ENCODE data around the gene PTOV1.

Gene PTOV1

DNA sequence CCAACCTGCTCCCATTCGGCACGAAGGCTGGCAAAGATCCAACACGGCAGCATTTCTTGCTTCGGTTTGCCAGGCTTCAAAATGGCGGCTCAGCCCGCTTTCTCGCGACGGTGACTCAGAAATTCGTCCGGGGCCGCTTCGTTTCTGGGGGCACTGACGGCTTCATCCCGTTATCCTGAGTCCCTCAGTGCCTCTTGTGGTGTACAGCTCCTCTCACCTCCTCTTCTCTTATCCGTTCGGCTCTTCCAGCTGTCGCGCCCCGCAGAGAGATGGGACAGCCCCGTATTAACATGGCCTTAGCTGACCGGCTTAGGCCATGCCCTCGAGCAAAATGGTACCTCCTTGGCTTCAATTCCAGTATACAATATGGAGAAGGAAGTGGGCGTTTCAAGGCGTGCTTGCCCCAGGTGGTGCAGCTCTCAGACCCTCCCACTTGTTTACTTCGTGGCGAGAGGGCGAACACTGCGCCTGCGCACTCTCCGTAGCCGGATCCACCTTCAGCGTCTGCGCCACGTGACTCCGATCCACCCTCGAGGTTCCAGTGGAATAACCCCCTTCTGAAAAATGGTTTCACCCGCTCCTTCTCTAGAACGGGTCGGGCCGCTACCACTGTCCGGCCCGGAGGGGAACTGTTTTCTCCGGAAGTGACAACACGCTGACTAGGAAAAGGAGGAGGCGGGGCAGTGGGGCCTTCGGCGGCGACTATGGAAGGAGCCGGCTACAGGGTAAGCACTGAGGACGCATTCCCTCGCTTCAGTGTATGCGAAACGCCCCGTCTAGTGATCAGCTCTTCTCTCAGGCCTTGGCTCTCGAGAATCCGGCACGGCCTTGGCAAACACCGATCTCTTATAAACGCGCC, 26.3 kb downstream of the PTOV1 start, which contains the start of the genes AKT1S1 and TBC1D17:
Gene AKT1S1 (minus strand): TSS at position 336 of the 859 bp plus-strand sequence. CDS start 4,060 bp downstream, outside the sequence.
Gene TBC1D17 (plus strand): TSS at position 683 of the 859 bp plus-strand sequence. CDS start 22 bp downstream, at position 705.
- peak; percentile 100 for DNase-seq

DNA sequence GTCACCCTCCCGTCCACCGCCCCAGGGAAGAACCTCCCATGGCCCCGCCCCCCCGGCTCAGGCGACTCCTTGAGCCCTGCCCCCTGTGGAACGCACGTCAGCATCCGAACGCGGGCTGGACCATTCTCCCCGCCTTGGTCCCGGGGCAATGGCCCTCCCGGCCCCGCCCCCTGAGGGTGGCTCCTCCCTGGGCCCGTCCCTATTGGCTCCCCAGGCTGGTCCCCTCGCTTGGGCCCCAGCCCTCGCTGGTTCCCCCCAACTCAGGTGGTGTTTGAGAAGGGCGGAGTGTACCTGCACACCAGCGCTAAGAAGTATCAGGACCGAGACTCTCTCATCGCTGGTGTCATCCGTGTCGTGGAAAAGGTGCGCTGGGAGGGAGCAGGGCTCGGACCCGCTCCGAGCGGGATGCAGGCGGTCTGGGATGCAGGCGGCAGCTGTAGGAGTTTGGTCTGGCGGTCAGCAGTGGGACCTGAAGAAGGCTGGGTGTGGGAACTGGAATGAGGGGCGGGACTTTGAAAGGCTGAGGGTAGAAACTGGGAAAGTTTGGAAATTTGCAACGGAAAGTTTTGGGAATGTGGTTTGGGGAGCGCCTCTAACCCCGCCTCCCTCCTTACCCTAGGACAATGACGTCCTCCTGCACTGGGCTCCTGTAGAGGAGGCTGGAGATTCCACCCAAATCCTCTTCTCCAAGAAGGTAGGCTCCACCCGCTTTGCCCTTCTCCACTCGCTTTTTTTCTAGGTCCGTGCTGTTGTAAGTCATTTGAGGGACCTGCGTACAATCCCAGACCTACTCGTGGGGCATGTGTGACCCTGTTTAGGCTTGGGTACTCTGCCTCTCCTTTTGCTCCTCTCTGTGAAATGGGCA, 27.2 kb downstream of the PTOV1 start:
- peak; percentile 93 for DNase-seq

DNA sequence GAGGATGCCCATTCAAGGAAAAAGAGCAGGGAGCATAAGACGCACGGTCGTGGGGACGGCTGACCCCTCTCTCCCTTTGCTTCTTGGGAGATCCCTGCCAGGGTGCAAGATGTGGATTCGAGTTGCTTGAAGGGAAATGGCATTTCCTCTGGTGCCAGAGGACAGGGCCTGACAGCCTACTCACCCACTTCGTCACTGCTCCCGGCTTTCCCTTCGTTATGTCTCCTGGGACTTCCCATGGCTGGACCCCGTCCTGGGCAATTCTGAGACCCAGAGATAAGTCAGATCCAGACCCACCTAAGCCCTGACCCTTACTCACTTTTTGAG, 27.7 kb downstream of the PTOV1 start:
- no peak for DNase-seq

DNA sequence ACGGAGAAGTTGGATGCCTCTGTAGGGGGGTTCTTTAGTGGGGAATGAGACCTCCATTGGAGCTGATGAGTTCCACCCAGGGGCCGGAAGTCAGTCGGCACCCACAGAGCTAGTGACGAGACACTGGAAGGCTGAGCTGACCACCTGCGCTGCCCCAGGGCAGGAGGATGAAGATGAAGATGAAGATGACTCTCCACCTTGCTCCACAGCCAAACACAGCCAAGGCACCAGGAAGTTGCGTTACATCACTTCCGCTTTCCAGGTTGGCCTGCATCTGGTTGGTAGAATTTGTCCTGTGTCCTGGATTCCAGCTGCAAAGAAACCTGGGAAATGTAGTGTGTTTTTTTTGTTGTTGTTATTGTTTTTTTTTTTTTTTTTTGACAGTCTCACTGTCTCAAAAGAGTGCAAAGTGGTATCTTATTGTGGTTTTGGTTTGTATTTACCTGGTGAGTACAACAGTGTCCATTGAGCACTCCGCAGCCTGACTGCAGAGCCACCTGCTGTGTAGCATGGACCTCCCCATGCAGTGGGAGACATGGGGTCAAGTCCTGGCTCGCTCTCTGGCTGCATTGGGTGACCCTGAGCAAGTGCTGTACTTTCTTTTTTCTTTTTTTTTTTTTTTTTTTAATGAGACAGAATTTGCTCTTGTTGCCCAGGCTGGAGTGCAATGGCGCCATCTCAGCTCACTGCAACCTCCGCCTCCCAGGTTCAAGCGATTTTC, 28.4 kb downstream of the PTOV1 start:
- DNase-seq: no peak

DNA sequence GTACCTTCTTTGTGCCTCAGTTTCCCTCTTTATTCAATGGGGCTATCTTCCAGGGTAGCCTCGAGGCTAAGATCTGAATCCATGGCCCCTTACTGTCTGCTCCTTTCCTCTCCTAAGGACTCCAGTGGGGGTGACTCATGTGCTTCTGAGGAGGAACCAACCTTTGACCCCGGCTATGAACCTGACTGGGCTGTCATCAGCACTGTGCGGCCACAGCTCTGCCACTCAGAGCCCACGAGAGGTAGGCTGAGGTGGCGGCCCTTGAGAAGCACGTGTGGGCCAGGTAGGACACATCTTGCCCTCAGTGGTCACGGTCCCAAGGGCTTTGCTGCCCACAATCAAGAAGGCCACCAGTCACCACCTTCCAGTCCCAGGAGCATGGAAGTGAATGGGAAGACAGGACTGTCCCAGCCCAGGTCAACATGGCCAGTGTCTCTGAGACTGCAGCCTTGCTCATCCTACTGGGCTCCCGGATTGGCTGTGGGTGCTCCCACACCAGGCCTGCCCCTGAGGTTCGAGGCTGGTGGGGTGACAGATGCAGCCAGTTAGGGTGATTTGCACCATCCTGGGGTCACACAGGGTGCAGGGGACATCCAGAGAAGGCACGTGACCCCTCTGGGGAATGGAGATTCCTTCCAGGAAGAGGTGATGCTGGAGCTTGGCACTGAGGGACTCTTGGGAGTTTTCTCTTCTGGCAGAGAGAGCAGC, 29.4 kb downstream of the PTOV1 start:
- DNase-seq: no peak

DNA sequence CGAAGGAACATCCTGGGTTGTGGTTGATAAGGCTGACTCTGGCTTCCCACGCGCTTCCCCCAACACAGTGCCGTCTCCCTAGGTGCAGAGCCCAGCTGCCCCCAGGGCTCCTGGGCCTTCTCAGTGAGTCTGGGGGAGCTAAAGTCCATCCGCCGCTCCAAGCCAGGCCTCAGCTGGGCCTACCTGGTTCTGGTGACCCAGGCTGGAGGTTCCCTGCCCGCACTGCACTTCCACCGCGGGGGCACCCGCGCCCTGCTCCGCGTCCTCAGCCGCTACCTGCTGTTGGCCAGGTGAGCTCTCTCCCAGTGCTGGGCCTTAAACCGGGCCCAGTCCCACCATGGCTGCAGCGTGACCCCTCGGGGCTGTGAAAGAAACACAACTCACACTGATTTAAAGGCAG, 30.2 kb downstream of the PTOV1 start:
- no peak for DNase-seq

DNA sequence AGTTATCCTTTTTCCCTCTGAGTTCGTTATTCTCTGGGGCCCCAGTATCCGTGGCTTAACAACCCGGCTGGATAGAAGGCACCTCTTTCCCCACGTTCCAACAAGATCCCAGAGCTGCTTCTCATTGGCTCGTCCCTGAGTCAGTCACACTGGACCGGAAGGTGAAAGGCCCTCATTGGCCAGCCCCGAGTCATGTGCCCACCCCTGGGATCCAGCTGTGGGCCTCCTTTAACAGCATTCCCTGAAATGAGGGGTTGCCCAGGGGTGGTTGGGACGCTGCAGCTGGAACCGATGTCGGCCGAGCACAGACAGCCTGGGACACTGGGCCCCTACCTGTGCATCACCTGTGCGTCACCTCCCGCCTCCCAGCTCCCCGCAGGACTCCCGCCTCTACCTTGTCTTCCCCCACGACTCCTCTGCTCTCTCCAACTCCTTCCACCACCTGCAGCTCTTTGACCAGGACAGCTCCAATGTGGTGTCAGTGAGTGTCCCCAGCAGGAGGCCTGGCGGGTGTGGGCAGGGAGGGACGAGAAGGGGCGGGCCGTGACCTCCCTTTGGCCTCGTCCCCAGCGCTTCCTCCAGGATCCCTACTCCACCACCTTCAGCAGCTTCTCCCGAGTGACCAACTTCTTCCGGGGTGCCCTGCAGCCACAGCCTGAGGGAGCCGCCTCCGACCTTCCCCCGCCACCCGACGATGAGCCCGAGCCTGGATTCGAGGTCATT, 30.9 kb downstream of the PTOV1 start:
- DNase-seq: no peak

DNA sequence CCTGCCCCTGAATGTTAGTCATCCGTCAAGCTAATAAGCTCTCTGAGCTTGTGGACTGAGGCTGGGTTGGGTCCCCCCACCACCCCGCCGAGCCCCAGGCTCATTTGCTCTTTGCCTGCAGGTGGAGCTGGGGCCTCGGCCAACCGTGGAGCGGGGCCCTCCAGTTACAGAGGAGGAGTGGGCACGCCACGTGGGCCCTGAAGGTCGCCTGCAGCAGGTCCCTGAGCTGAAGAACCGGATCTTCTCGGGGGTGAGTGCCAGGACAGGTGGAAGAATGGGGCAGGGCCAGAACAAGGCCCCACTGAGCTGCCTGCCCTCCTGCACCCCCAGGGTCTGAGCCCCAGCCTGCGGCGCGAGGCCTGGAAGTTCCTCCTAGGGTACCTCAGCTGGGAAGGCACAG, 31.7 kb downstream of the PTOV1 start:
- no peak for DNase-seq

DNA sequence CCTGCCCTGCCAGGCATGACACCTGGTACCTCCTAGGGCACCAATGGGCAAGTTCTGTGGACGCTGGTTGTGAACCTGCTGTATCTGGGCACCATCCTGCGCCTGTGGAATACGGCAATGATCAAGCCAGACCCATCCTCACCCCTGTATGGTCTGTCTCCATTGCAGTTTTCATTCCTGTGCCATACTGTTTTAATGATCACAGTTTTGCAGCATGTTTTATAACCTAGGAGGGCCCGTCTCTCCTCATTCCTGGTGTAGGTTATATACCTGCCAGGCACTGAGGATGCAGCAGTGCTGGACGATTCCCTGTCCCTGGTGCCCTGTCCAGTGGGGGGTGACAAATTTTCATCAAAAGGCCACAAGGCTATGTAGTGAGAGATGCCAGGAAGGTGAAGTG, 32.1 kb downstream of the PTOV1 start:
- DNase-seq: no peak

DNA sequence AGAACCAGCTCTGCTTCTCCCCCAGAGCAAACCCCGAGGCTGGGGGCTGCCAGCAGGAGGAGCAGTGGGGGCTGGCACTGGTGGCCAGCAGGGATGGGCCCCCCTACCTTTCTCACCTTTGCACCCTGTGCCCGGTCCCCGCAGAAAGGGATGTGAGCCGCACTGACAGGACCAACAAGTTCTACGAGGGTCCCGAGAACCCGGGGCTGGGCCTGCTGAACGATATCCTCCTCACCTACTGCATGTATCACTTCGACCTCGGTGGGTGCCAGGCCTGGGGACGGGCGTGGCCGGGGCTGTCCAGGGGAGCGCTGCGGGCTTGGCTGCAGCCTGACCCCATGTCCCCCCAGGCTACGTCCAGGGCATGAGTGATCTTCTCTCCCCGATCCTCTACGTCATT, 33.1 kb downstream of the PTOV1 start:
- no peak for DNase-seq

DNA sequence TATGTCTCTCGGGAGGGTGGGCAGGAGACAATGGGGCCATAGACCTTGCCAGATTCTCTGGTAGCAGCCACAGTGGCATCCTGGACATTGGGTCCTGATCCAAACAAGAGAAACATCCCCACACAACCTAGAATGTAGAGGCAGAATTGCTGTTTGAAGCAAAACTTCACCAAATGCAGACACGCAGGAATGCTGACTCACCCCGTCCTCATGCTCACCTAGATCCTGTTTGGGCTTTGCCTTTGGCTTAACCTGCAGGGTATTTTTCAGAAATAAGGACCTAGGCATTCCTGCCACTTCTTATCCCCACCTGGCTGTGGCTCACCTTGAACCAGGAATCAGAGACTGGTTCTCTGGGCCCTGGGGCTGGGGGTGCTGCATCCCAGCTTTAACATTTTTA, 33.8 kb downstream of the PTOV1 start:
- DNase-seq: no peak

DNA sequence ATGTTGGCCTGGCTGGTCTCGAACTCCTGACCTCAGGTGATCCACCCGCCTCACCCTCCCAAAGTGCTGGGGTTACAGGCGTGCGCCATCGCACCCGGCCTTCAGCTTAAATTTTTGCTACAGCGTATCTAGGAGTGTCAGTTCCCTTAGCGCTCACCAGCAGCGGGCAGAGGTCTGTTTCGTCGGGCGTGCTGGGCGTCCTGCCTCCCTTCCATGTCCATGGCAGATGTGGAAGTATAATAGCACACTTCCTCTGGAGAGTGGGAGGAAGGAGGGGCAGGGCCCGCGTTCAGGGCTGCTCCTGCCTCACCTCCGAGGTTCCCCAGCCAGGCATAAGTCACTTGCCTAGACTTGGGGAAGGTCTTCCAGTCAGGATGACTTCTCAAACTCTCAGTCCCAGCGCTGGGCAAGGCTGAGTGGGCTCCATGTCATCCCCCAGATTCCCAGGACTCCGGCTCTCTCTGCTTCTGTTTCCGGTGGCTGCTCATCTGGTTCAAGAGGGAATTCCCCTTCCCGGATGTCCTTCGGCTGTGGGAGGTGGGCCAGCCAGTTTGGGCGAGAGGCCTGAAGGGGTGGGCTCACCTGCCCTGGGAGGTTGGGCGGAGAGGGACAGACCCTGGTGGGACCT, 36.2 kb downstream of the PTOV1 start:
- DNase-seq: no peak

DNA sequence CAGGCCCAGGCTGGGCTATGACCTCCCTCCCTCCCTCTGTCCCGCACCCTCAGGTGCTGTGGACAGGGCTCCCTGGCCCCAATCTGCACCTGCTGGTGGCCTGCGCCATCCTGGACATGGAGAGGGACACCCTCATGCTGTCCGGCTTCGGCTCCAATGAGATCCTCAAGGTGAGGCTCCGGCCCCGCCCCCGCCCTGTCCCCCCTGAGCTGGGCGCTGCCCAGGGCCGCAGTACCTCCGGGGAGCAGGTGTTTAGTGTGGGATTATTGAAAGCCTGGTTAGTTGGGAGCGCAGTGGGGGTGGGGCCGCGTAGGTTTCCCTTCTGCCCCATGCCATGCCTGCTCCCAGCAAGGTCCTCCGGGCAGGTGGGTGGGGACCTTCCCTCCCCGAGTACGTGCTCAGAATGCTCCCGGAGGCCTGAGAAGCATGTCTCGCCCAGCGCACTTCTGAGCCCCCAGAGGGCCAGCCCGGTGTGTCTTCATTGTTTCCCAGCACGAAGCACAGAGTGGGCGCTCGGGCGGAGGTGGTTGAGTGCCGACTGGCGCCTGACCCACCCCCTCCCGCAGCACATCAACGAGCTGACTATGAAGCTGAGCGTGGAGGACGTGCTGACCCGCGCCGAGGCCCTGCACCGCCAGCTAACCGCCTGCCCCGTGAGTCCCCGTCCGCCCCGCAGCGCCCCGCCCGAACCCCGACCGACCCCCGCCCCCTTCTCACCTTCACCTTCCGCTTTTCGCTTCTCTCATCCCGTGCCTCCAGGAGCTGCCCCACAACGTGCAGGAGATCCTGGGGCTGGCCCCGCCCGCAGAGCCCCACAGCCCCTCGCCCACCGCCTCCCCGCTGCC, 36.9 kb downstream of the PTOV1 start:
- DNase-seq: peak; percentile 30

DNA sequence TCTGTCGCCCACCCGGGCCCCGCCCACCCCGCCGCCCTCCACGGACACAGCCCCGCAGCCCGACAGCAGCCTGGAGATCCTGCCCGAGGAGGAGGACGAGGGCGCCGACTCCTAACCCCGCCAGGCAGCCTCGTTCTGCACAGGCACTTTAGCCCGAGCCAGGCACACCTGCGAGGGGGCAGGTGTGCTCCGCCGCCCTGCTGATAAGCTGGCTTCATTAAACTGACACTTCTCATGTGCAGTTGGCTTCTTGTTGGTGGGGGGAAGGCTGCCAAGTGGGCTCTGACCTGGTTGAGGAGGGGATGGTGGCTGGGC, 37.5 kb downstream of the PTOV1 start:
- peak; percentile 47 for DNase-seq

DNA sequence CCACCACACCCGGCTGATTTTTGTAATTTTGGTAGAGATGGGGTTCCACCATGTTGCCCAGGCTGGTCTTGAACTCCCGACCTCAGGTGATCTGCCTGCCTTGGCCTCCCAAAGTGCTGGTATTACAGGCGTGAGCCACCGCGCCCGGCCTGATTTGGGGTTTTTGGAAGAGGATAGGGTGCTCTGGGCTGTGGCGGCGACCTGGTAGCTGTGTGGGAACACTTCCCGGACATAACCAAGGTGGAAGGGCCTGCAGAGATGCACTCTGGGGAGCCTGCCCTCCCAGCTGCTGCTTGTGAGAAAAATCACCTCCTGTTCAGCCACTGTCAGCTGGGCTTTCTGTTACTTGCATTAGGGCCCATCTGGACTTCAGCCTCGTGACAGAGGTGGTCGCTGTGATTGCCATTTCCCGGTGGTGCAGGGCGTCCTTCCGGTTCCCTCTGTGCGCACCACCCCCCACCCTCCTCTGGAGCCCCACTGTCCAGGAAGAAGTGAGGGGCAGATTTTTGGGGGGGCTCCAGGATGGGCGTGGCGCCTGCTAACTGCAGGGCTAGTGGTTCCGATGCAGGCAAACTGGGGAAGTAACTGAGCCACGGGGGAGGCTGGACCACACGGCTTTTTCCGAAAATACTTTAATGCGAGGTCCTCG, 38.2 kb downstream of the PTOV1 start:
- DNase-seq: no peak

DNA sequence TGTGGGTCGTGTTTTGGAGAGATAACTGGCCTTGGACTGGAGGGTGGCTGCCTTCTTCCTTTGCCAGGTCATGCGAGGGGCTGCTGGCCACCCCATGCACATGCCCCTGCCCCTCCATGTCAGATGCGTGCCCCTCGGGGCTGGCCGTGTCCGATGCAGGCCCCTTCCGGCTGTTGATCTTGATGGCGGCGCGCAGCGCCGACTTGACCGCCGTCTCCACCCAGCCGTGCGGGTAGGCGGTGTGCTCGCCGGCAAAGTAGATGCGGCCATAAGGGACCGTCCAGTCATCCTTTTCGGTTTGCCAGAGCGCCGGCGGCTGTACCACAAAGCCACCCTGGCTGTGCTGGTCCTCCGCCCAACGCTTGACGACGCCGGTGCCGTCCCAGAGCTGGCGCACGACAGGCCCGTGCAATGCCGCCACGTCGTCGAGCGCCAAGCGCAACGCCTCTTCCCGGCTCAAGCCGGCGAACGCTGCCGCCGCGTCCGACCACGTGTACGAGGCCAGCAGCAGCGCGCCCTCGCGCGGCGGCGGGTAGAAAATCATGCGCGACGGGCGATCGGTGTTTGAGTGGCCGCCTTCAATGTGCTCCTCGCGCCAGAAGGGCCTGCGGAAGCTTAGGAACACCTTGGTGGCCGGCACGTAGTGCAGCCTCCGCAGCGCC, 38.9 kb downstream of the PTOV1 start:
- peak; percentile 61 for DNase-seq

DNA sequence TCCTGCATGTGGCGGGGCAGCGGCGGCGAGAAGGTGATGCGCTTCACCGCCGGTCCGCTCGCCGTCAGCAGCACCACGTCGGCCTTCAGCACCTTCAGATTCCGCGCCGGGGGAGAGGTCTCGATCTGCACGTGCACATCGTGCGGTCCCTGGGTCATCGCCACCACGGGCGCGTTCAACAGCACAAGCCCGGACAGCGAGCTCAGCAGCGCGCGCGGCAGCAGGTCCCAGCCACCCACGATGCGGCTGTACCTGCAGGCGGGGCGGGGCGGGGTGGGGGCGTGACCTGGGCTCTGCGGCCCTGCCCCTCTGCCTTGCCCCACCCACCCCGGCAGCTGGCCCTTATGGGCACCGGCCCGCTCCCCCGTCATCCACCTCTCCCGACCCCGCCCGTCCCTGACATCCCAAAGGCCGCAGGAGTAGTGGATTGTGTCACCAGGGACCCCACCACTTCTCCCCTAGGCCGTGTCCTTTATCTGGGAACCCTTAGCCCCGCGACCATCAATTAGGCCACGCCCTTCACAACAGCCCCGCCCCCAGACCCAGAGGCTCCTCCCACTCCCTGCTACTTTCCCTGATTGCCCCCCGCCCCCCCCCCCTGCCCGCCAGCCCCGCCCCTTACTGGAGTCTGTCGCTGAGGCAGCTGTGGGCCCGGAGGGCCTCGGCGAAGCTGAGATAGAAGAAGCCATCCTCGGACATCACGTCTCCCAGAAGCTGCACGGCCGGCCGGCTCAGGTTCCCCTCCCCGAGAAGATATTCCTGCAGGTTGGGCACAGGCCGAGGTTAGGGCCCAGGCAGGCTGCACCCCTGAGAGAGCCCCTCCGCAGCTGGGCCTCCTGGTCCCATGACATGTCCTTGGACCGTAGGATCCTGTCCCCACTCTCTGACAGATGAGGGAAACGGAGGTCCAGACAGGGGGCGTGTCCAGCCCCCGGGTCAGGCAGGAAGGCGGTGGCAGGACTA, 39.7 kb downstream of the PTOV1 start:
- DNase-seq: peak; percentile 68

DNA sequence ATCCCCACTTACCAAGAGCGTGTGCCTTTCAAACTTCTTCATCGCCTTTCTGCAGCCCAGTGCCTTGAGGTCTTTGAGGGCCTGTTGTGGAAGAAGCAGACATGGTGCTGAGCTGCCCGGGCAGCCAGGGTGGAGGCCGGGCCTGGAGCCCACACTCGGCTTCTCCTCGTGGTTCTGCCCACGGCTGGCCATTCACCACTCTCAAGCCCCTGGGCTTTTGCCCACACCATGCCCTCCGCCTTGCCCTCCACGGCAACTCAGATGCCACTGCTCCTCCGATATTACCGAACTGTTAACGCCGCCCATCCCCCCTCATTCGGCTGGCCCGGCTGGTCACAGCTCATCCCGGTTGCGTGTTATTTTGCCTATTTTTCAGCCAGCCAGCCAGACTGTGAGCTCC, 40.4 kb downstream of the PTOV1 start:
- DNase-seq: no peak
